Adrenal gland (tissue), 12 donors: ENCODE data around the gene LRCH4. TPM values are rescaled to one million over a fixed set of nuclear protein-coding genes. Genes with fewer than 3 reads are reported as not detected.
"Not testable (repeated sequence)": the region's sequence is repeated elsewhere in the genome, so short reads cannot be mapped to it uniquely, and the experiment has no call there.

Experiments used
- DNase-seq, 7 donors: peaks; one replicate each; pipeline ENCODE4 v3.0.0-alpha.2; 2019 to 2020
- H3K27ac ChIP-seq, 5 donors: fragments of 200-600 bp; sonication (generic) in 4 of 5; 1 replicate in 3 of 5; 2 replicates in 2 of 5; pipeline versions ENCODE4 v1.5.1 to v1.8.0; 2016 to 2020; ENCODE audit warnings: mild to moderate bottlenecking in 1 of 5
- H3K27me3 ChIP-seq: fragments of 200-600 bp; 2 replicates; pipeline ENCODE4 v1.8.0; 2021
- H3K36me3 ChIP-seq, 2 donors: fragments of 200-600 bp; replicated peaks in 1 of 2; 1 replicate in 1 of 2; 2 replicates in 1 of 2; pipeline versions ENCODE4 v1.5.1 to v1.8.0; 2018 to 2022
- H3K4me1 ChIP-seq, 2 donors: fragments of 200-600 bp; replicated peaks in 1 of 2; 1 replicate in 1 of 2; 2 replicates in 1 of 2; pipeline versions ENCODE4 v1.5.1 to v1.8.0; 2018 to 2021
- H3K4me3 ChIP-seq, 4 donors: fragments of 200-600 bp; sonication (generic) in 3 of 4; one replicate each; pipeline ENCODE4 v1.5.1; 2016 to 2018
- H3K9me3 ChIP-seq, 3 donors: fragments of 200-600 bp; sonication (generic) in 1 of 3; replicated peaks in 1 of 3; 1 replicate in 2 of 3; 2 replicates in 1 of 3; pipeline versions ENCODE4 v1.5.1 to v1.8.0; 2016 to 2021
- POLR2A ChIP-seq, 2 donors: fragments of 450-650 bp; IDR thresholded peaks; one replicate each; pipeline ENCODE4 v1.6.1; 2017; ENCODE audit warnings: antibody characterized with exemption in 2 of 2, mild to moderate bottlenecking in 2 of 2, moderate library complexity in 1 of 2
- WGBS, 4 donors: extraction: QIAGEN DNeasy Blood & Tissue Kit in 2 of 4; methylation state at CpG; one replicate each; pipeline versions ENCODE4 v1.1.5 to v1.1.7; 2013 to 2017; 5-methylcytosine and 5-hydroxymethylcytosine counted together
- intact Hi-C, 2 donors: fragments of 100-400 bp; cut with DNase I; formaldehyde crosslinking; loops; one replicate each; pipeline versions ENCODE4 v1.14.1 to v1.15.0; 2022 to 2023
- polyA plus RNA-seq, 3 donors: library from polyadenylated mRNA; stranded (reverse); fragments of 200-250 nt in 2 of 3; fragments of 350-450 nt in 1 of 3; fragmentation: Illumina TruSeq in 1 of 3; extraction: RNeasy Lipid Tissue Mini Kit (QIAGEN cat#74804) in 1 of 3; gene quantifications; one replicate each; pipeline ENCODE4 v1.2.3, GENCODE V29; 2013 to 2014
- total RNA-seq, 9 donors: library from RNA; depleted of rRNA in 4 of 9; stranded (reverse); fragments of >200 nt in 4 of 9; fragments of 120-200 nt in 1 of 9; fragmentation: NEBNext Ultra II Directional in 1 of 9; extraction: Animal tissue kit (Norgen Biotek cat#: 25700) in 1 of 9; gene quantifications; one replicate each; pipeline versions ENCODE4 v1.1.0 to v1.2.4, GENCODE V29; 2013 to 2023
- TF ChIP-seq, protein P1 (sequence below), 6 experiments: fragments of 450-650 bp in 4 of 6; fragments of 200-600 bp in 2 of 6; sonication (generic) in 1 of 6; IDR thresholded peaks; 1 replicate in 5 of 6; 2 replicates in 1 of 6; pipeline versions ENCODE4 v1.5.1 to v1.8.0; 2016 to 2021; ENCODE audit warnings: antibody characterized with exemption in 6 of 6, mild to moderate bottlenecking in 2 of 6, moderate library complexity in 1 of 6
- donor health status: healthy with polysubstance abuse.
- donor health status: Bipolar disorder and iron deficiency.
- donor health status: DM: yes; HTN: yes; CAD: no.
- donor health status: DM: no; HTN: no; CAD: no.
- donor health status: DM: no; HTN: no; CAD: no.
- donor health status: DM: yes; HTN: yes; CAD: no.

LRCH4 gene
- total and polyA plus RNA-seq, 12 donors, result 10.4 to 235 (median 59.8) TPM

DNA sequence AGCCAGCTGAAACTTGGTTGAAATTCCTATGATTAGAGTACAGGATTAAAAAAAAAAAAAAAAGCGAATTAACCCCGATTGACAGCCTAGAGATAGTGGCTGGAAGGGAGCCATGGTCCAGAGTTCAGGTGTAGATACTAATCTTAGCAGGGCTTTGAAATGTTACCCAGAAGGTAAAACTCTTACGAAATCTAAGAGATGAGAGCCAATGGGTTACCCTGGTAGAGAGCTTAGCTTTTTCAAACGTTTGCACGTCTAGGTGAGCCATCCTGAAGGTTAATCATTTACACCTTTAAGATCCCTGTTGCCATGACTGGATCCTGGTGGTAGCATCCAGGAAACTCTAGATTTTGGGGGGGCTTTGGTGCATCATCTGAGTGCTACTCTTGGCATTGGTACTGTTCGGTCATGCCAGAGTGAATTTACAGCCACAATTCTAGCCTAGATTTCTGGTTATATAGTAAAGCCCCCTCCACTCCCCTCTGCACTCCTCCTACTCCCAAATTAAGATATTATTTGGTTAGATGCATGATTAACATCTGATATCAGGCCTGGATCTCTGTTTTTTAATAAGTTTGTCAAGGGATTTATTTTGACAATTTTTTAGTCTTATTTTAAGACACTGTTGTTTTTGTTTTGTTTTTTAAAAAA lies 45.7 kb downstream of the LRCH4 start:
- TF ChIP-seq, protein P1, sequence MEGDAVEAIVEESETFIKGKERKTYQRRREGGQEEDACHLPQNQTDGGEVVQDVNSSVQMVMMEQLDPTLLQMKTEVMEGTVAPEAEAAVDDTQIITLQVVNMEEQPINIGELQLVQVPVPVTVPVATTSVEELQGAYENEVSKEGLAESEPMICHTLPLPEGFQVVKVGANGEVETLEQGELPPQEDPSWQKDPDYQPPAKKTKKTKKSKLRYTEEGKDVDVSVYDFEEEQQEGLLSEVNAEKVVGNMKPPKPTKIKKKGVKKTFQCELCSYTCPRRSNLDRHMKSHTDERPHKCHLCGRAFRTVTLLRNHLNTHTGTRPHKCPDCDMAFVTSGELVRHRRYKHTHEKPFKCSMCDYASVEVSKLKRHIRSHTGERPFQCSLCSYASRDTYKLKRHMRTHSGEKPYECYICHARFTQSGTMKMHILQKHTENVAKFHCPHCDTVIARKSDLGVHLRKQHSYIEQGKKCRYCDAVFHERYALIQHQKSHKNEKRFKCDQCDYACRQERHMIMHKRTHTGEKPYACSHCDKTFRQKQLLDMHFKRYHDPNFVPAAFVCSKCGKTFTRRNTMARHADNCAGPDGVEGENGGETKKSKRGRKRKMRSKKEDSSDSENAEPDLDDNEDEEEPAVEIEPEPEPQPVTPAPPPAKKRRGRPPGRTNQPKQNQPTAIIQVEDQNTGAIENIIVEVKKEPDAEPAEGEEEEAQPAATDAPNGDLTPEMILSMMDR (IDR thresholded peaks at IDR 0.05), result no peak
- TF ChIP-seq POLR2A (IDR thresholded peaks at IDR 0.05), result no peak
- H3K4me1 ChIP-seq, result peaks cover 46 to 58% of the 10 kb centered on the region in 2 donors
- H3K36me3 ChIP-seq, result no peaks in the 10 kb centered on the region
- no peak for DNase-seq
- no peaks in the 10 kb centered on the region for H3K27me3 ChIP-seq
- H3K4me3 ChIP-seq, result peak overlapping the region; percentile 18 to 96 (median 59)
- WGBS, 4 donors, result 30 to 36% (median 31%) methylated on average over 6 of the region's 6 CpGs
- H3K9me3 ChIP-seq, result no peaks in the 10 kb centered on the region
- intact Hi-C loops, result no loop called here
- H3K27ac ChIP-seq, result peak overlapping the region in 4 of 5 donors; percentile 14 to 95 (median 66)

DNA sequence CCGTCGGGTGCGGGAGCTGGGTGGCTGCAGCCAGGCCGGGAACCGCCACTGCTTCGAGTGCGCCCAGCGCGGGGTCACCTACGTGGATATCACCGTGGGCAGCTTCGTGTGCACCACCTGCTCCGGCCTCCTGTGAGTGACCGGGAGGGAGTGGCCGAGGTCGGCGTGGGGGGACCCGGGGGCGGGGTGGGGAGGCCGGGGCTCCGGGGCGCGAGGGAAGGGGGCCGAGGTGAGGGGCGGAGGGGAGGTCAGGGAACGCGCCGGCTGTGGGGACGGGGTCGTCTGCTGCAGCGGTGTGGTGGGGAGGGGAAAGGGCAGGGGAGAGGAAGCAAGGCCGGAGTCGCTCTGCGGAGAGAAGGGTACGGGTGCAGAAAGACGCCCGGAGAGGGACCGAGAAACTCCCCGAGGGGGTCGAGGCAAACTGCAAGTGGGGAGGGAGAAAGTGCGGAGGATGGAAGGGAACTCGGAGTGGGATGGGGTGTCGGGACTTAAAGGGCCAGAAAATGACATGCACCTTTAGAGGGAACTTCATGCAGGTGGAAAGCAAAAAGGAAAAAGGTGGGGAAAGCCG lies 46.4 kb downstream of the LRCH4 start:
- Histone ChIP-seq H3K9me3 (no peaks in the 10 kb centered on the region), H3K27me3 (no peaks in the 10 kb centered on the region), H3K4me3 (peak overlapping the region; percentile 18 to 96 (median 59)), H3K4me1 (peaks cover 41 to 51% of the 10 kb centered on the region in 2 donors), H3K27ac (peak overlapping the region; percentile 41 to 95 (median 54)), H3K36me3 (no peaks in the 10 kb centered on the region)
- DNase-seq, result peak in 3 of 7 donors; percentile 23 to 52 (median 46)
- intact Hi-C loops, result loop anchor here in 1 of 2 donors (10.0 kb wide), 1 partner anchor 55 kb away; no protein-coding TSS in a partner anchor
- WGBS, 4 donors, result 0 to 1% (median 0%) methylated on average over 16 to 44 of the region's 44 CpGs
- no peak for TF ChIP-seq POLR2A (IDR thresholded peaks at IDR 0.05)
- TF ChIP-seq, protein P1 (IDR thresholded peaks at IDR 0.05), result no peak

DNA sequence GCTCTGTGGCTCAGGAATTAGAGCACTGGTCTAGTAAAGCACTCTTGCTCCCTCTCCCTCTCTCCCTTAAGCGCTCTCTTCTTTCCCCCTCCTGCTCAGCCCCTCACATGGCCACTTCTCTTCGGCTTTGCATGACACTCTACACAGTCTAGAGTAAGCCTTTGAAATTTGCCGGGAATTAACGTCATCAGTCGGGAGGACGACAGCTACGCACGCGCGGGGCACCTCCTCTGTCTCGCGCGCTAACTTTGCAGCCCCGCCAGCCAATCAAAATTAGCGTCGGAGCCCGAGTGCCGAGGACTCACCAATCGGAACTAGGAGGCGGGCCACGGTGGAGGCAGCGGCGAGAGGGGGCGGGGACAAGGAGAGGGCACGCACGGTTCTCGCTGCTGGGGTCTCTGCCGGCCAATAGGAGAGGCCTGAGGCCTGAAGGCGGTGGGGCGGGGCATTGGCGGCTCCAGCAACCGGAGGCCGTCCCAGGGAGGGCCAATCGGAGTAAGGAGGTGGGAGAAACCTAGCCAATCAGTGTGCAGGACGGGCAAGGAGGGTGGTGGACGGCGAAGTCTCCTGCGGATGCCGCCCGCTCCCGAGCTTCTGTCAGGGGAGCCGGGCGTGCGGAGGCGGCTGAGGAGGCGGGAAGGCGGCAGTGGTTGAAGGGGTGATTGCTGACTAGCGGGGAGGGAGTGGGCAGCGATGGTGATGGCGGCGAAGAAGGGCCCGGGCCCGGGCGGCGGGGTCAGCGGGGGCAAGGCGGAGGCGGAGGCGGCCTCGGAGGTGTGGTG lies 47.1 kb downstream of the LRCH4 start, which contains the start of gene AGFG2:
TSS of gene AGFG2 (plus strand) at position 550 of the 782 bp plus-strand sequence. CDS start at position 694, 144 bp downstream.
- Histone ChIP-seq H3K9me3 (no peaks in the 10 kb centered on the region), H3K27ac (peak within 1 kb of the TSS; percentile 41 to 95 (median 54)), H3K36me3 (no peaks in the 10 kb centered on the region), H3K4me3 (peak within 1 kb of the TSS; percentile 18 to 96 (median 59)), H3K4me1 (peaks cover 34 to 44% of the 10 kb centered on the region in 2 donors), H3K27me3 (no peaks in the 10 kb centered on the region)
- intact Hi-C loops, result loop anchor here in 1 of 2 donors (10.0 kb wide), 1 partner anchor 56 kb away; no protein-coding TSS in a partner anchor
- peak; percentile 100 for DNase-seq
- 0 to 1% (median 1%) methylated on average over 14 to 60 of the region's 60 CpGs for WGBS, 4 donors
- TF ChIP-seq POLR2A (IDR thresholded peaks at IDR 0.05), result peak; percentile 81 to 96
- TF ChIP-seq, protein P1 (IDR thresholded peaks at IDR 0.05), result no peak

DNA sequence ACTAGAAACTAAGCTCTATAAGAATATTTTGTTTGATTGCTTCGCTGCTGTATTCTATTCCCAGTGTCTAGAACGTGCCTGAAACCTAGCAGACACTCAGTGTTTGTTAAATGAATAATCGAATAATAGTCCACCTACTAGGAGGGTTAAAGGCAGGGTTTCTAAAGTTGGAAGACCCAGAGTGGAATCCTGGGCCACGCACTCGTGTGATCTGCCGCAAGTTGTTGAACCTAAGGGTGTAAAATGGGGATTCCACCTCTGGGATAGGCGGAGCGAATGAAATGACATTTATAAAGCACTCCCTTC lies 47.6 kb downstream of the LRCH4 start:
- H3K27ac ChIP-seq, result peak overlapping the region in 4 of 5 donors; percentile 28 to 78 (median 54)
- intact Hi-C loops, result loop anchor here in 1 of 2 donors (10.0 kb wide), 1 partner anchor 56 kb away; no protein-coding TSS in a partner anchor
- DNase-seq, result no peak
- H3K27me3 ChIP-seq, result no peaks in the 10 kb centered on the region
- H3K4me1 ChIP-seq, result peaks cover 28 to 39% of the 10 kb centered on the region in 2 donors
- H3K4me3 ChIP-seq, result no peak overlapping the region
- no peaks in the 10 kb centered on the region for H3K36me3 ChIP-seq
- 6 to 12% (median 7%) methylated on average over 8 of the region's 8 CpGs for whole genome bisulfite sequencing, 4 donors
- no peaks in the 10 kb centered on the region for H3K9me3 ChIP-seq
- TF ChIP-seq, protein P1 (IDR thresholded peaks at IDR 0.05), result no peak
- no peak for TF ChIP-seq POLR2A (IDR thresholded peaks at IDR 0.05)

DNA sequence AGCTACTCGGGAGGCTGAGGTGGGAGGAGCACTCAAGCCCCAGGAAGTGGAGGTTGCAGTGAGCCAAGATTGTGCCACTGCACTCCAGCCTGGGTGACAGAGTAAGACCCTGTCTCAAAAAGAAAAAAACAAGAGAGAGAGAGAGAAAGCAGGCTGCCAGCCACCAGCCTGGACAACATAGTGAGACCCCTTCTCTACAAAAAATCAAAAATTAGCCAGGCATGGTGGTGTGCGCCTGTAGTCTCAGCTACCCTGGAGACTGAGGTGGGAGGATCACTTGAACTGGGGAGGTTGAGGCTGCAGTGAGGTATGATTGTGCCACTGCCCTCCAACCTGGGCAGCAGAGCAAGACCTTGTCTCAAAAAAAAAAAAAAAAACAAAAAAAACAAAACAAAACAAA lies 49.2 kb downstream of the LRCH4 start:
- not testable (repeated sequence) for H3K27me3 ChIP-seq, H3K27ac ChIP-seq, DNase-seq, H3K9me3 ChIP-seq, H3K4me3 ChIP-seq, H3K36me3 ChIP-seq
- H3K4me1 ChIP-seq, result peaks cover 16 to 23% of the 10 kb centered on the region in 2 donors
- intact Hi-C loops, result loop anchor here in 1 of 2 donors (10.0 kb wide), 1 partner anchor 58 kb away; no protein-coding TSS in a partner anchor
- WGBS, 4 donors, result 84 to 89% (median 86%) methylated on average over 2 of the region's 2 CpGs

DNA sequence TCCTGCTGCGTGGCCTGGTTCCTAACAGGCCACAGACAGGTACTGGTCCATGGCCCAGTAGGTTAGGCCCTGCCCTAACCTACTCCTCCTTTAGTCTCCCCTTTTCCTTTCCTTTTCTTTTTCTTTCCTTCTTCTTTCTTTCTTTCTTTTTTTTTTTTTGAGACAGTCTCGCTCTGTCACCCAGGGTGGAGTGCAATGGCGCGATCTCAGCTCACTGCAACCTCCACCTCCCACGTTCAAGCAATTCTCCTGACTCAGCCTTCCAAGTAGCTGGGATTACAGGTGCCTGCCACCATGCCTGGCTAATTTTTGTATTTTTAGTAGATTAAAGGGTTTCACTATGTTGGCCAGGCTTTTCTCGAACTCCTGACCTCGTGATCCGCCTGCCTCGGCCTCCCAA lies 49.9 kb downstream of the LRCH4 start:
- not testable (repeated sequence) for H3K9me3 ChIP-seq, H3K27me3 ChIP-seq, DNase-seq, H3K4me3 ChIP-seq, H3K27ac ChIP-seq, H3K36me3 ChIP-seq
- 92 to 94% (median 93%) methylated on average over 9 of the region's 9 CpGs for whole genome bisulfite sequencing, 4 donors
- intact Hi-C loops, result loop anchor here in 1 of 2 donors (10.0 kb wide), 1 partner anchor 59 kb away; no protein-coding TSS in a partner anchor
- peaks cover 11 to 16% of the 10 kb centered on the region in 2 donors for H3K4me1 ChIP-seq
